ENCODE results near the gene RASGRF2.
A peak's percentile ranks its signal among the peaks of the same experiment; 100 is the strongest.

Gene RASGRF2

DNA sequence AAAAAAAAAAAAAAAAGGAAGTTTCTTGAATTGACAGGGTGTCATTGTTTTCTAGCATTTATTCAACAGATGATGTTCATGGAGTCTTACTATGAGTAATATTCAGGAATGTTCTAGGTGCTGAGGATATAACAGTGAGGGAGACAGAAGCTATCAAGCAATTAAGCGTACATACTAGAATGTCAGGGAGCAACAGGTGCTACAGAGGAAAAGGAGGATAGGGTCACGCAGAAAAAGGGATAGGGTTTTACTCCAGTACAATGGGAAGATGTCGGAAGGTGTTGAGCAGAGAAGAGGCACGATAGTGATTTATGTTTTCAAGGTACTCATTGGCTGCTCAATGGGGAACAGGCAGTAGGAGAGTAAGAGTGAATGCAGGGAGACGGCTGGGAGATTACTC lies 6.6 kb upstream of the RASGRF2 start:
- no peak for DNase-seq

DNA sequence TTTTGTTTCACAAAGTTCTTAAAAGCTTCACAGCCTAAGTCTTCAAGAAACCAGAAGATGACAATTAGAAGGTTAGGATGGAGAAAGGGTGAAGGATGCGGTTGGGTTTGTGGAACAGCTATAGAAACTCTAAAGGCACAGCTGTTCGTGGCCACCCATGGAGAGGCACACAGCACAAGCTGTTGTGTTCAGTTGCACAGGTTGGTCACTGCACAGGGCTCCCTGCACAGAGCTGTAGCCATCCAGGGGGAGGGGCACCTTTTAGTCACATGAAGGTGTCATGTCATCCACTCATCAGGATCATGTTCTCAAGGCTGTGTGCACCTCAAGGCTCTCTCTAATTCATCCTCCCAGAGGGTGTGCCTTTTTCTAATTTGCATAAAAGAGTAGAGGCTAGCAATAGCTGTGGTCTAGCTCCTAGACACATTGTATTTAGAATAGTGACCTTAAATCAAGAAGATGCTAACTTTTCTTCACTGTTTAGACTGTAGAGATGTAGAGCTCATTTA lies 5.0 kb upstream of the RASGRF2 start:
- DNase-seq, result peak in 1 of 2 experiments; percentile 5

DNA sequence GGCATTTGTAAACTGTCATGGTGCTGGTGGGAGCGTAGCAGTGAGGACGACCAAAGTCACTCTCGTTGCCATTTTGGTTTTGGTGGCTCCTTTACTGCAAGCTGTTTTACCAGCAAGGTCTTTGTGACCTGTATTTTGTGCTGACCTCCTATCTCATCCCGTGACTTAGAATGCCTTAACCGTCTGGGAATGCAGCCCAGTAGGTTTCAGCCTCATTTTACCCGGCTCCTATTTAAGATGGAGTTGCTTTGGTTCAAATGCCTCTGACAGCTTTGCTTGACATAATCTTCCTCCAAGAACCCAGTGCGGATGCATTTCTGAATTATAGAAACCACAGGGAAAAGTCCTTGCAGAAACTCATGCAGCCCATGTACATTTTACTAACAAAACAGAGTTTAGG lies 3.9 kb upstream of the RASGRF2 start:
- no peak for DNase-seq

DNA sequence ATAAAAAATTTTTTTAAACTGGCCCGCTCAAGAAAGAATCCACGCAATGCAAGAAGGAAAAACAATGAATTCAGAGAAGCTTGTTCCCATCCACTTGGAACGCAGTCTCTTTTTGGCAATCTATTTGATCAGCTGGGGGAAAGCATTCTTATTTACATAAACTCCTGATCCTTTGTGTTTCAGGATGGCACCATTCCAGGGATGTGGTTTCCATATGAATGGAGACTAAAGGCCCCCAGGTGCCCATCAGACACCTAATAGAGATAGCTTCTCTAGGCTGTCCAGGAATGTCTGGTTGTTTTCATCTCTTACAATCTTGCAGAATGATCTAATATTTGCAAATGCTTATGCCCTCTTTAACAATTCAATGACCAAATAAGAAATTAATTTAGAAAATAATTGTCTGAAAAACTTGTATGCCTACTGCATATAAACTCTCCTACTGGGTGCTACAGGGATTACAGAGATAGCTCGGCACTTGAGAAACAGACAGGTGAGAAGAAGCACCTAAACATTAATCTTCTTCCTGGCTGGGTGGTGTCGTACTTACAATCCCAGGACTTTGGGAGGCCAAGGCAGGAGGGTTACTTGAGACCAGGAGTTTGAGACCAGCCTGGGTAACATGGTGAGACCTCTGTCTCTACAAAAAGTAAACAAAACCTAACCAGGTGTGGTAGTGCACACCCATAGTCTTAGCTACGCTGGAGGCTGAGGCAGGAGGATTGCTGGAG lies 3.0 kb upstream of the RASGRF2 start:
- peak; percentile 64 to 86 for DNase-seq

DNA sequence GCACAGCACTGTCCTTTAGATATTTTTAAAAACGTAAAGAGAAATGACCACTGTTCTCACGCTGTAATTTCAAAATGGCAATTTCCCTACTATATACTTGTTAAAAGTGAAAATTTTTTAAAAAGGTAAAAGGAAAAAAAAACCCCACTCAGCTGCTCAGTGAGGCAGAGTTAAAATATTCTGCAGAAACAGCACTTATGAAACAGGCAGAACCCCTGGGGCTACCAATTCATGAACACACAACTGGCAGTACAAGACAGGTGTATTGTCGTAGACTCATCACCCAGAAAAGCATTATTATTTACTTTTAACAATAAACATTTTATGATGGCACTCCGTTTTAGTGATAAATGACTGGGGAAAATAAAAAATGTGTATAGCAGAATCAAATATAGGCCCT lies 1.5 kb upstream of the RASGRF2 start:
- DNase-seq, result peak in 1 of 2 experiments; percentile 76

DNA sequence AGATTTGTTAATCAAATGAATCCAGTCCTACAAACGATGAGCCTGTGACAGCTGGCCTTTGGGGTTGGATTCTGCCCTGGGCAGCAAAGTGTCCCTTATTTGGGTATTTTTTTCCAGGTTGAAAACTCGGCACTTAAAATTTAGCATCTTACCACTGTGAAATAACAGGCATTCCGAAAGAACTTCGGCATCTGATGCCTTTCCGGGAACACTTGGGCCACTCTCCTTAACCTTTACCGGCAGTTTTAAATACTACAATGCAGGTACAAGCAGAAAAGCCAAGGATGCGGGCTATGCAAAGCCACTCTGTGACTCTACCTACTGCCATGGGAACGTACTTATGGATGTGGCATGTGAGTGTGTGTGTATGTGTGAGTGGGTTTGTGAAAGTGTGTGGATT lies 1.0 kb upstream of the RASGRF2 start:
- DNase-seq, result peak; percentile 78 to 82

DNA sequence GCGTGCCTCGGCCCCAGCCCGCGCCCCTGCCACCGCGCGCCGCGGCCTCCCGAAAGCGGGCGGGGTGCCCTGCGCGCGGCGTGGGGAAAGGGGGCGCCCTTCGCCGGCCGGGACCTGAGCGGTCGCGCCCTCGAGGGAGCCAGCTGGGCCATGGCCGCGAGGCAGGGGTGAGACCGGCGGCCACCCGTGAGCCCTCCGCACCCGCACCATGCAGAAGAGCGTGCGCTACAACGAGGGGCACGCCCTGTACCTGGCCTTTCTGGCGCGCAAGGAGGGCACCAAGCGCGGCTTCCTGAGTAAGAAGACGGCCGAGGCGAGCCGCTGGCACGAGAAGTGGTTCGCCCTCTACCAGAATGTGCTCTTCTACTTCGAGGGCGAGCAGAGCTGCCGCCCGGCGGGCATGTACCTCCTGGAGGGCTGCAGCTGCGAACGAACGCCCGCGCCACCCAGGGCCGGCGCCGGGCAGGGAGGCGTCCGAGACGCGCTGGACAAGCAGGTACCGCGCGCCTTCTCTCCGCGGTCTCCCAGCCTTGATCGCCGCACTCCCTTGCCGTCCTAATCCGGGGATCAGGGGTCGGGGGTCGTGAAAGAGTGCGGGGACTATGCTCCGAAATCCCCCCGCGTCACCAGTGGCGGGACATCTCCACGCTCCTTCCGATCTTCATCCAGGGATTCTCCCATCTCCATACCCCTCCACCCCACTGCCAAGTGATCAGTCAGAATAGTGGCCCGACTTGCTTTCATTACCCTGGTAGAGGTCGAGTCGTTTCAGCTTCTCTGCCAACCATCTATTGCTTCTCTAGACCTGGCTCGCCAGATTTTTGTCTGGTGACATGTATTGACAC lies 590 bp downstream of the RASGRF2 start:
- peak in 1 of 2 experiments; percentile 57 for DNase-seq

DNA sequence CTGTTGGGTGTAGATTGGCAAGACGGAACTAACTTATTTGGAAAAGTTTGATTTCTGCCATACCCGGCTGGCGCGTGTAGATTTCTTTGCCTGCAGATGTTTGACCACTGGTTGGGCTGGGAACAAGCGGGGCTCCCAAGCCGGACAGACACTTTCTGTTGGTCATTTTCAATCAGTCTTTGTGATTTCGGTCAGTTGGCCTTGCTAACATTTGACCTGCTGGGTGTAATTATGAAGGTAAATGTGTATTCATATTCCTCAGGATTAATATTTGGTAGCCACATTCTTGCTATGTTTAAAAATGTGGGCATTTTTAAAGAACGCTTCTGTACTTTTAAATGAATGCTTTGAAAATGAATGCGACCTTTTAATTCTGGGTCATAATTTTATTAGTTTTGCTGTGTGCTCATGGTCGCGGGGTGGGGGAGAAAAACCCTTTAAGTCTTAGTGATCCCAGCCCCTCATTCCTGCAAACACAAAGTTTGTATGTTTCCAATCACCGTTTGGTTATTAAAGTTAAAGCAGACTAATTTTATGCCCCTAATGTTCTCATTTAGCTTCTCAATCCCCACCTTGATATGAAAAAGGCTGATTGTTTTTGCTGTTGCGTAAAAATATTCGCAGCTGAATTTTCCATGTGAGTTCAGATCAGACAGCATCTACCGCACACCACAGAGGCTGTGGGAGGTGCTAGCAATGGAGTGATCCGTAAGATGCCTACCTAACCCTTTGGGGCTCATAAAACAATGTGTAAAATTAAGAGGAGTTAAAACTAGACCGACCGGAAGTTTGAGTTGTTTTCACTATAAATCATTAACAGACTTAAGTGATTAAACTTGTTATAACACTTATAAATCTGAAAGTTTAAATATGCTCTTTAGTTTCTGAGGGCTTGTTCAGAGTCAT lies 1.5 kb downstream of the RASGRF2 start:
- DNase-seq, result peak in 1 of 2 experiments; percentile 28

DNA sequence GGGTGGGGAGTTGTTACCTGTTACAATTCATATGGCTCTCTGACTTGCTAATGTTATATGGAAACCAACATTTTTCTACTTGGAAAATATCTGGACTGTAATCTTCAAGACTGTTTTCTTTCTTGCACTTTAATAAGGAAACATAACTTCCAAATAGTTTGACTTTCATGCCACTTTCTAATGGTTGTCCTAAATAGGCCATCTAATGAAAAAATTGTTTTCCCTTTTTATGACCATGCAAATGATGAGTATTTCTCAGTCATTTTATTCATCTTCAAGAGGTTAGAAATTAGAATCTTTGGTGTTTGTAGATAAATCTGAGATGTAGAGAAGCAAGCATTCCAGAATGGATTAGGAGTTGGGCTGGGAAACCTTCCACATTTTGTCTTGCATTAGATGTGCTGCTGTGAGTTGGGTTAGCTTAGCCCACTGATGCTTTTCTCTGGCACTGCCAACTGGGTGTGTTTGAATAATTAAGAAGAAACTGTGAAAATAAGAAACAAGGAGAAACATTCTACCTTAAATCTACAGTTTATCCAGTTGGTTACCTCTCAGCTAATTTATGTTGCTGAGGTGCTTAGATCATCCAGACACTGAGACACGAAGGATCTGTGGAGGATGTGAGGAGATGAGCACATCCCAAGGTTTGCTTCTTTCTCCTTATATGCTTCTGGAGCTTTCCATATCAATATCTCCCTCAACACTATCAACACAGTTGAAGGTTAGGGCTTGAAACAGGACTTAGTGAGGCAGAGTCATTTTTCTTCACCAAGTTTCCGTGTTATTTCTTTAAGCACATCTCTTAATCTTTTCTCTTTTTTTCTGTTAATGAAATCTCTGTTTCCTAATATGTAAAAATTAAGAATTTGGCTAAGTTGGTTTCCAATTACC lies 2.7 kb downstream of the RASGRF2 start:
- no peak for DNase-seq

DNA sequence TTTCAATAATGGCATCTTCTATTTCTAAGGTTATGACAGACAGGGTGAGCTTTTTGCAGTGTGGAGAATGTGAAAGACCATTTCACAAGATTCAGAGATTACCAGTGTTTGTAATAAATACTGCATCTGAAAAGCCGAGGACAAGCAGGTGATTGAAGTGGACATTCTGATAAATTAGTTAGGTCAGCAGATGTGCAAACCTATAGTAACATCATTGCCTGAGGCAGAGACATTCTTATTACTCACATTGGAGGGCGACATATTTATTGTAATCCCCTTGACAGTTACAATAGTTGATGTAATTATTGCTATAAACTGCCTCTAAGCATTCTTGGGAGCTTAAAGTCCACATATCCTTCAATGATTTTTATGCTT lies 3.3 kb downstream of the RASGRF2 start:
- DNase-seq, result no peak

DNA sequence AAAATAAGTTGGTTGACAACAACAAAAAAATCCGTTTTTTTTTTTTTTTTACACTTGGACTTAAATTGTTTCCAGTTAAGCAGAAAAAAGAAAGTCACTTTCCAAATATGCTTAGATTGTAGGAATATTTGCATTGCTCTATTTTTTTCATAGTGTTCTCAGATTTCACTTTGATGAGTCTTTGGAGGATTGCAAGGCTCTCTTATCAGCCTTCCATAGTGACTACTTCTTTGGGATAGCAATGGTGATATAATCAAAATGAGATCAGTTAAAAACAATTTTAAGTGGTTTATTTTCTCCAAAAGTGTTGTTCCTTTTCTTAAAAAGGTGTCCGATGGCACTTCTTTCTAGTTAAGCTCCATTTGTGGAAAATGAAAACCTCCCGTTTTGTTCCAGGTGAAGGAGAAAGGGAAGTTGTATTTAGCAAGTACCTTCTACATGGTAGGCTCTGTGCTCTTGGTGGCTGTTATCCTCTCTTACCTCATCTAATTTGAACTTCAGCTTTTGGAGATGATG lies 3.9 kb downstream of the RASGRF2 start:
- DNase-seq, result peak in 1 of 2 experiments; percentile 2

DNA sequence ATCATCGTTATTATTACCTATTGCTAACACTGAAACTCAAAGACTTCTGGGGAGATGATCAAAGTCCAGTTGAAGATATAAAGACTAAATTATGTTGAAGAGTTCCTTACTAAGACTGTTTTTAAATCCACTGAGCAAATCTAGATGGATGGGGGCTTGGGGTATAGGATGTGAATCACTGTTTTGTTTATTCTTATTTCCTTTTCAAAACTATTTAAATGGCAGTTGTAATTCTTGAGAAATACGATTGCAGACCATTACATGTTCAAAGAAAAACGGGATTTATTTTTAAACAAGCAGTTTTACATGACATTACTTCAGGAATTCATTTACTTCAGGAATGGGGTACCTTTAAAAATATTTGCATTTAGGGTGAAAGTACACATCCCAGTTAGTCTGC lies 4.3 kb downstream of the RASGRF2 start:
- no peak for DNase-seq

DNA sequence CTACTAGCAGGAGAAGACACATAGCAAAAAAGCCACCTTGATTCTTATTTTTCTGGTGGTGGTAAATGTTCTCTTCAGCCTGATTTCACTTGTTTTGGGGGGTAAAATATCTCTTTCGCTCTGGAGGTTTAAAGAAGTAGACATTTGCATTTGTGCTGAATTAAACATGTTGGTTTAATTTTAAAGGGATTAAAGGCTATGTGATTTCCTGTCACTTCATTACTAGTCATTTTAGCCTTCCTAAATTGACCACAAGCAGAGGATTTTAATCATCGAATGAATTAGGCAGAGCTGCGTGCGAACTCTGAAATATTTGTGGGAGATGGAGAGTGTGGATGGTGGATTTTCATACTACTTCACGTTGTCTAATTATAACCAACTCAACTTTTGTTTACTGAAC lies 4.8 kb downstream of the RASGRF2 start:
- DNase-seq, result no peak

DNA sequence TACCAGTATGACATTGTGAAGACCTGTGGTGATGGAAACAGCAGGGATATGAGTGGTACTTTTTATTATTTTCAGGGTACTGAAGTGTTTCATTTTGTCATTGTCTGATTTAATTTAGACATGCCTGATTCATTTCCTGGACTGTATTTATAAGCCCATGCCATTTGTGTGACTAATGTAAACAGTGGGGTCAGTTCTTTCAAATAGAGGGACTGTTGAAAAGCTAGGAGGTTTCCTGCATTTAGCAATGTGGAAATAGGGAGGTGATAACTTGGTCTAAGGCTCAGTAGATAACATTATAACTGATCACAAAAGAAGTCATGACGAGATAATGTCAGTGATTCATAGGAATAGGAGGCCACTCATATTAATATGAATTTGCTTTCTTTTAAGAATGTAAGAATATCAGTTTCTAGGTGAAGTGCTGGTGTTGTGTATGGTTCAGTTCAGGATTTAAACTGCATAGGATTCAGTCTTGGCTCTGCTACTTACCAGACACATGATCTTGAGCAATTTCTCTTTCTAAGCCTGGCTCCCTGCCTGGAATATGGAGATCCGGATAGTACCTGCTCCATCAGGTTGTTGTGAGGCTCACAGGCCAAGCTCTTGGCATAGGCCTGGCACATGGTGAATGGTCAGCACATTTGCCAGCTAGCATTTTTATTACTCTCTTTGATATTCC lies 7.5 kb downstream of the RASGRF2 start:
- DNase-seq, result no peak

DNA sequence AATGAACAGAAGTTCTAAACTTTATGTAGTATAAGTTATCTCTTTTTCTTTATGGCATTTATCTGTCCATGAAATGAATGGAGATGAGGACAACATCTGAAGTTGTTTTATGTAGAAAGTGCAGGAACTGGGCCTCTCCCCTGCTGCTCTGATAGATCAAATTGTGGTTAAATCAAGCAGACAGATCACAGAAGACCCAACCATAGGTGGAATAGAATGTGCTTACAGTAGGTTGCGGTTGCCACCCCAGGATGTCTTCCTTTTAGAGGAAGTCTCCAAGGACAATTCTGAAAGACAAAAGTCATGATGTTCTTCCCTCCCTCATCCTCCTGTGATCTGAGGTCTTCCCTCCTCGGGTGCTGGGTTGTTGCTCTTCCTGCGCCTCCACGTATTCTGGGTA lies 12.9 kb downstream of the RASGRF2 start:
- no peak for DNase-seq

DNA sequence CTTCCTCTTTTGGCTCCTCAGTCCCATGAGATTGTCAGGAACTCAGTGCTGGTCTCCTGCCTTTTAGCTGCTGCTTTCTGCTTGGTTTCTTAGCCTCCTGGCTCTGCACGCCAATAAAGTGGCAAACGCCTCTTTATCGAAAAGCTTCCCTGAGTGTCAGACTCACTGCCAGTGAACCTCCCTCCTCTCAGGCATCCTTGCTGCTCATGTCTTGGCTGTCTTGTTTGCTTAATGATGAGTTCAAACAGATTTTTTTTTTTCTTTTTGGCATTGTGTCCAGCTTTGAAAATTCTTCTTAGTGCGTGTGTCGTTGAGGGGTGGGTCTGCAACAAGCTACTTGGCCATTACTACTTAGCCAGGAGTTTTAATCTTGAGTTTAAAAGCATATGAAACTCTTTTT lies 14.9 kb downstream of the RASGRF2 start:
- no peak for DNase-seq

DNA sequence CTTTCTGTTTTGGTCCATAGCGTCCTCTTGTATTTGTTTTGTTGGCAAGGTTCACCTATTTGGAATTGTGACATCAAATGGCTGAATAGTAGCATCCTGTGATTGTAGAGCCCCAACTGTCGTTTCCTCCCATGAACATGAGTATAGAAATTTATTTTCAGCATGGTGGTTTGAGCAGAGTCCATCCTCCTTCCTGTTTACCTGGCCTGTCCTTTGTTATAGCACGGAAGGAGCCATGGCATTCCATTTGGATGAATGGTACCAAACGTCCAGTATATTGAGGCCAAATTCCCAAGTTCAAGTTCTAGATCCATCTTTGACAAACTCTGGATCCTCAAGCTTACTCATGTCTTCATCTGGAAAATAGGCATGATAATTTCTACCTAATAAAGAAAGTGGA lies 16.8 kb downstream of the RASGRF2 start:
- DNase-seq, result no peak

DNA sequence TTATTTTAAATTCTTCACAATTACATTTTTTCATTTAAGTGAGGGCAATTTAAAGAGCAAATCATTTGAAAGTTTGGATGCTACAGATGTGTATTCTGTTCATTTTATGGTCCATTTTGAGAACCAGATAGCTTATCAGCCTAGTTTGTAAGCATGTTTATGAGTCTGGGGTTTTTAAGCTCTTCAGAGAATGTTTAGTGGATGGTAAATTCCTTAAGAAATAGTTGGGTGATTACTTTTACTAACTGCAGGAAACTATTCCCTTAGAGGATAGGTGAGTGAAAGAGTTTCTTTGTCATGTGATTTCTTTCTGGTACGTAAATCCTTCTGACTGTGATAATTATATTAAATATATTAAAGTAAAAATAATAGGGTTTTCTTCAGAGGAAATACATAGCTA lies 17.6 kb downstream of the RASGRF2 start:
- no peak for DNase-seq

DNA sequence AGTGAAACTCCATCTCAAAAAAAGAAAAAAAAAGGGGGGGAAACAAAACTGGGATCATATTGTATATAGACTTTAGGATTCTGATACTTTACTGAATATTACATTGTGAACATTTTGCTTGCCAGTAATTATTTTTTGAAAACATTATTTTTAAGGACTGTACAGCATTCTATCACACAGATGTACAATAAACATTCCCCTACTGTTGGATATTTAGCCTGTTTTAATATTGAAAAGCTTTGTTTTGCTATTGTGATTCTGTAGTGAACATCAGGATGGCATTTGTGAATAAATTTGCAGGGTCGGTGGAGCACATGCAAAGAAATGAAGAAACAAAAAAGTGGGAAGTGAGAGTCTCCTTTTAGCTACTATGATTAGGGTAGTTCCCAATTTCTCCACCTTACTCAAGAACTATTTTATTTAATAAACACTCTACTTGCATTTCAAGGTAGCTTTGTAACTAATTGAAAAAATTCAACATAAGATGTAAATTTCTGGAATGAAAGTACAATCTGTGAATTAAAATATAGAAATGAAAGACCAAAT lies 18.7 kb downstream of the RASGRF2 start:
- DNase-seq, result no peak

DNA sequence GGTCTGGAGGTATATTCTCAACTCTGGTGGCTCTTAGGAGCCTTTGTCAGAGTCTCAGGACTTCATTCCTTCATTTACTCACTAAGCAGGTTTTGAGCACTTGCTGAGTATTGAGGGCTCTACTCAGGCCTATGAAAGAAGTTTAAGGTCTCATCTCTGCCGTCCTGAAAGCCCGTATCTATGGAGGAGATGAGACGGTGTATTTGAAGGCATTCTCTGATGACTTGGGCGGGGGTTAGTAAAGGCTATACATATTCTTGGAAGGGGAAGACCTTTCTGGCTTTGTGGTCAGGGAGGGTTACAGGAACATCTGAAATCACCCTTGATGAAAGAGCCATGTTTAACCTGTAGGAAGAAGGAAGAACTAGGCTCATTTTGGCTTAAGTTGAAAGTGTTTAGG lies 21.9 kb downstream of the RASGRF2 start:
- DNase-seq, result no peak
